ENCODE data around the gene LRP6. TPM values are rescaled to one million over a fixed set of nuclear protein-coding genes. Genes with fewer than 3 reads are reported as not detected.

LRP6 gene
- total and polyA plus RNA-seq, 7 donors = 2.9 to 31.5 (median 16.6) TPM

DNA sequence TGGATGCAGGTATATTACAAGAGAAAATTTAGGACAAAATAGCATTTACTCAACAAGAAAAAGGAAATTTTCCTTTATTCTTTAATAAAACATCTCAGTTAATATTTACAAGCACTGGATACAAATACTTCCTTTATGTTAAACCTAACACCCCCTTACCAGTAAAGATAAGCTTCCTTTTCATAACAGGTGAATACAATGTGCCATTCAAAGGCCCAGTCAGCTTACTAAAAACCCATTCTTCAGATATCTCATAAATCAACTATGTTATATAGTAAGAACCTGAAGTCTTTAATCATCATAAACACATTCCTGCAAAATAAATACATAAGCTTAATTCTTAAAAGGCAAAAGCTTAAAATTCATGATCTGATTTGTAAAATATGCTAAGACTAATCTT, 52.6 kb downstream of the LRP6 start:
- Histone ChIP-seq H3K36me3 (ENCODE audit: insufficient read depth in 1 of 2, low read depth in 1 of 2) (no peaks in the 10 kb centered on the region), H3K4me3 (no peak overlapping the region), H3K27me3 (ENCODE audit: insufficient read depth in 3 of 3, low read length in 2 of 3) (no peaks in the 10 kb centered on the region), H3K9me3 (no peaks in the 10 kb centered on the region), H3K4me1 (peaks cover 39% of the 10 kb centered on the region), H3K27ac (no peak overlapping the region)
- intact Hi-C loops (cut with DNase I) = no loop called here
- TF ChIP-seq, protein P1, sequence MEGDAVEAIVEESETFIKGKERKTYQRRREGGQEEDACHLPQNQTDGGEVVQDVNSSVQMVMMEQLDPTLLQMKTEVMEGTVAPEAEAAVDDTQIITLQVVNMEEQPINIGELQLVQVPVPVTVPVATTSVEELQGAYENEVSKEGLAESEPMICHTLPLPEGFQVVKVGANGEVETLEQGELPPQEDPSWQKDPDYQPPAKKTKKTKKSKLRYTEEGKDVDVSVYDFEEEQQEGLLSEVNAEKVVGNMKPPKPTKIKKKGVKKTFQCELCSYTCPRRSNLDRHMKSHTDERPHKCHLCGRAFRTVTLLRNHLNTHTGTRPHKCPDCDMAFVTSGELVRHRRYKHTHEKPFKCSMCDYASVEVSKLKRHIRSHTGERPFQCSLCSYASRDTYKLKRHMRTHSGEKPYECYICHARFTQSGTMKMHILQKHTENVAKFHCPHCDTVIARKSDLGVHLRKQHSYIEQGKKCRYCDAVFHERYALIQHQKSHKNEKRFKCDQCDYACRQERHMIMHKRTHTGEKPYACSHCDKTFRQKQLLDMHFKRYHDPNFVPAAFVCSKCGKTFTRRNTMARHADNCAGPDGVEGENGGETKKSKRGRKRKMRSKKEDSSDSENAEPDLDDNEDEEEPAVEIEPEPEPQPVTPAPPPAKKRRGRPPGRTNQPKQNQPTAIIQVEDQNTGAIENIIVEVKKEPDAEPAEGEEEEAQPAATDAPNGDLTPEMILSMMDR (IDR thresholded peaks at IDR 0.05) = no peak
- DNase-seq (no peak), ATAC-seq (no peak)

DNA sequence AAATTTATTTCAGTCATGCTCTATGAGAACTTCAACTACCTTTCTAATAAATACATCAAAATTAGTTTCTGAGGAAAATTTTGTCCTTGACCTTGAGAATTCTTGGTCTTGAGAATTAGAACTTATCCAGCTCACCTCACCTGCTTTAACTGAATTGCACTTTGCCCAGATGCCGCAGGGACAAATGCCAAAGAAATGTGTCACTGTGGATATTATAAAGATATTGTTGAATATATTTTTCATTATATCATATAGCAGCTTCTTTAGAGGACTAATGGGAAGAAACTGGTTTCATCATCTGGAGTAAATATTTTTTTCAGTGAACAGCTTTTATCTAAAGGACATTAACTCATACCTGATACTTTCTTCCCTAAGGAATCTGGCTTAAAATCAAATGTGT, 54.1 kb downstream of the LRP6 start:
- no peak overlapping the region for H3K27ac ChIP-seq
- 51 to 71% (median 52%) methylated on average over 1 of the region's 1 CpG for WGBS, 3 donors
- intact Hi-C loops (cut with DNase I) = no loop called here
- DNase-seq = no peak
- peaks cover 39% of the 10 kb centered on the region for H3K4me1 ChIP-seq
- no peaks in the 10 kb centered on the region for H3K27me3 ChIP-seq (ENCODE audit: insufficient read depth in 3 of 3, low read length in 2 of 3)
- H3K9me3 ChIP-seq = no peaks in the 10 kb centered on the region
- TF ChIP-seq, protein P1 (IDR thresholded peaks at IDR 0.05) = no peak
- no peak for ATAC-seq
- no peaks in the 10 kb centered on the region for H3K36me3 ChIP-seq (ENCODE audit: insufficient read depth in 1 of 2, low read depth in 1 of 2)
- H3K4me3 ChIP-seq = no peak overlapping the region

DNA sequence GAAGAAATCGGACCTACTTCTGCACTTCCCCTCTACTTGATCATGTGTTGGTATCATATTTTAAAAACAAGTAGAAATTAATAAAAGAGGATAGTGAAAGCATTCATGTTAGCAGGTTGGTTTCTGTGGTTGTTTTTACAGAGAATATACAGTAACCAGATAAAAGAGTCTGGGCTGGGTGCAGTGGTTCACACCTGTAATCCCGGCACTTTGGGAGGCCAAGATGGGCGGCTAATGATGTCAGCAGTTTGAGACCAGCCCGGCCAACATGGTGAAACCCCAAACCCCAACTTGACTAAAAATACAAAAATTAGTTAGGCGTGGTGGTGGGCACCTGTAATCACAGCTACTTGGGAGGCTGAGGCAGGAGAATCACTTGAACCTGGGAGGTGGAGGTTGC, 55.9 kb downstream of the LRP6 start:
- no peaks in the 10 kb centered on the region for H3K9me3 ChIP-seq
- ATAC-seq (no peak), DNase-seq (no peak)
- no peak overlapping the region for H3K27ac ChIP-seq
- TF ChIP-seq, protein P1 (IDR thresholded peaks at IDR 0.05) = no peak
- H3K36me3 ChIP-seq (ENCODE audit: insufficient read depth in 1 of 2, low read depth in 1 of 2) = no peaks in the 10 kb centered on the region
- intact Hi-C loops (cut with DNase I) = no loop called here
- no peak overlapping the region for H3K4me3 ChIP-seq
- peaks cover 27% of the 10 kb centered on the region for H3K4me1 ChIP-seq
- WGBS, 3 donors = 93 to 95% (median 93%) methylated on average over 5 of the region's 5 CpGs
- no peaks in the 10 kb centered on the region for H3K27me3 ChIP-seq (ENCODE audit: insufficient read depth in 3 of 3, low read length in 2 of 3)

DNA sequence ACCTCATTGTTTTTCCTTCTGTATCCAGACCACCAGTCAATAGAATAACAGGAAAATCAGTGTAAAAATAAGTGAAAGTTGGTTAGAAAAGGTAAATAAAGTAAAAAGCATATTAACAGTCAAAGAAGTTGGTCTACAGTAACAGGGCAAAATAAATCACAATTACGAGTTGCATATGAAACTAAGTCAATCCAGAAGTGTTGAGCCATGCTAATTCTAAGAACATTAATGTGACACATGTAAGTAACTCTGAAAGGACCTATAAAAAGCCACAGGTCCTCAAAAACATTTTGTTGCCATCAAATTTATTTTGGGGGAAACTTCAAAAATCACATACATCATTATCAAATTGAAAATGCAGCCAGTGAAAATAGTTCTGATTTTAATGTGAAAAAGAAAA, 56.4 kb downstream of the LRP6 start:
- TF ChIP-seq, protein P1 (IDR thresholded peaks at IDR 0.05) = no peak
- Histone ChIP-seq H3K27me3 (ENCODE audit: insufficient read depth in 3 of 3, low read length in 2 of 3) (no peaks in the 10 kb centered on the region), H3K9me3 (no peaks in the 10 kb centered on the region), H3K4me3 (no peak overlapping the region), H3K4me1 (peaks cover 27% of the 10 kb centered on the region), H3K27ac (no peak overlapping the region), H3K36me3 (ENCODE audit: insufficient read depth in 1 of 2, low read depth in 1 of 2) (no peaks in the 10 kb centered on the region)
- 86 to 94% (median 88%) methylated on average over 1 of the region's 1 CpG for WGBS, 3 donors
- DNase-seq (no peak), ATAC-seq (no peak)
- intact Hi-C loops (cut with DNase I) = no loop called here

DNA sequence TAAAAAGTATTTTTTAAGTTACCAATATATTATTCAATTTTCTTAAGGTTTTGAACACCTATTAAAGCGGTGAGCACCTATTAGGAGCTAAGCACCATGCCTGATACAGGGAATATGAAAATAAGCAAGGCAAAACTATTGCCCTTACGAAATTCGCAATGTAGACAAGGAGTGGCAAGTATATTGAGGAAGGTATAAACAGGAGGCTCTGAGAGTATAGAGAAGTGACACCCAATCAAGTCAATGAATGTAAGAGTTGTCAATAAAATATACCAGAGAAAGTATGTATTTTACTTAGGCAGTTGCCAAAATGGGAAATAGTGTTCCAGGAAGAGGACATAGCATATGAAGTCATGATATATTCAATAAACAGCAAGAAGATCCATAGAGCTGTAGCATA, 57.2 kb downstream of the LRP6 start:
- Histone ChIP-seq H3K36me3 (ENCODE audit: insufficient read depth in 1 of 2, low read depth in 1 of 2) (no peaks in the 10 kb centered on the region), H3K4me1 (peaks cover 25% of the 10 kb centered on the region), H3K4me3 (no peak overlapping the region), H3K27me3 (ENCODE audit: insufficient read depth in 3 of 3, low read length in 2 of 3) (no peaks in the 10 kb centered on the region), H3K9me3 (no peaks in the 10 kb centered on the region), H3K27ac (no peak overlapping the region)
- TF ChIP-seq, protein P1 (IDR thresholded peaks at IDR 0.05) = no peak
- ATAC-seq (no peak), DNase-seq (no peak)
- intact Hi-C loops (cut with DNase I) = loop anchor here in 1 of 2 donors (10.0 kb wide), 1 partner anchor 55 kb away; the partner anchor contains the start of gene LRP6
- 97 to 100% (median 97%) methylated on average over 3 of the region's 3 CpGs for WGBS, 3 donors

Data from psoas muscle (tissue), 8 donors.